ENCODE data around the gene GAS7.

Gene GAS7

DNA sequence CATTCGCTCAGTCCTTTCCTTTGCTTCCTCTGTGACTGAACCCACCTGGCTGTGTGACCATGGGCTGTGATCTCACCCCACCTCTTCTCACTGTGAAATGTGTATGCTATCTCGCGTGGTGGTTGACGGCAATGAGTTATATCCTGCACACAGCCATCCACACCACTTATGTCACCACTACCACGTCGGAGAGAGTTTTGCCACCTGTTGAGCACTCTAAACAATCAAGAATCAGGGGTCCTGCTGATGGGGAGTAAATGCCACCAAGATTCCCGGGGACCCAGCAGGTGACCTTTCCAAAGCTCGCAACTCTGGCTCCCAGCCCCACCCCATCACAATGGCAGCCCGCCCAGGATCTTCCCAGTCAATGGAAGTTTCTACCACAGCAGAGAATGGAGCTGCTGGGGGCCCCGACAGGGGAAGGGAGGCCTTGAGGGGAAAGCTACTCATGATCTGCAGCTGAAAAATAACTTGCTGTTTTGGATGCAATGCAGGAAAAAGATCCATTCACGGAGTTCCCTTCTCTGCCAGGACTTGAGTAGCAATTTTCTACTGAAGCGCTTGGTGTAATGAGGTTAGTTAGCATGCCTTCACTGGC lies 267.2 kb downstream of the GAS7 start:
- ATAC-seq, result no peak
- TF ChIP-seq GLIS3 (CRISPR knock-in tag; IDR thresholded peaks at IDR 0.05) (no peak), TOX (CRISPR knock-in tag; IDR thresholded peaks at IDR 0.05; ENCODE audit: borderline replicate concordance) (no peak), TSHZ2 (CRISPR knock-in tag; IDR thresholded peaks at IDR 0.05) (no peak), ZC3H10 (CRISPR knock-in tag; IDR thresholded peaks at IDR 0.05) (no peak), ISL1 (CRISPR knock-in tag; IDR thresholded peaks at IDR 0.05) (no peak), TCF4 (CRISPR knock-in tag; IDR thresholded peaks at IDR 0.05; ENCODE audit: borderline replicate concordance) (no peak), CSDC2 (CRISPR knock-in tag; IDR thresholded peaks at IDR 0.05) (no peak), ZFP3 (CRISPR knock-in tag; IDR thresholded peaks at IDR 0.05) (no peak), ESRRG (CRISPR knock-in tag; IDR thresholded peaks at IDR 0.05) (no peak), ARNTL (CRISPR knock-in tag; IDR thresholded peaks at IDR 0.05; ENCODE audit: borderline replicate concordance, low read depth) (no peak), RARB (CRISPR knock-in tag; IDR thresholded peaks at IDR 0.05) (no peak), PATZ1 (CRISPR knock-in tag; IDR thresholded peaks at IDR 0.05; ENCODE audit: borderline replicate concordance) (no peak), ZNF70 (CRISPR knock-in tag; IDR thresholded peaks at IDR 0.05) (no peak), ZNF8 (CRISPR knock-in tag; IDR thresholded peaks at IDR 0.05) (no peak)
- TF ChIP-seq, protein P1, sequence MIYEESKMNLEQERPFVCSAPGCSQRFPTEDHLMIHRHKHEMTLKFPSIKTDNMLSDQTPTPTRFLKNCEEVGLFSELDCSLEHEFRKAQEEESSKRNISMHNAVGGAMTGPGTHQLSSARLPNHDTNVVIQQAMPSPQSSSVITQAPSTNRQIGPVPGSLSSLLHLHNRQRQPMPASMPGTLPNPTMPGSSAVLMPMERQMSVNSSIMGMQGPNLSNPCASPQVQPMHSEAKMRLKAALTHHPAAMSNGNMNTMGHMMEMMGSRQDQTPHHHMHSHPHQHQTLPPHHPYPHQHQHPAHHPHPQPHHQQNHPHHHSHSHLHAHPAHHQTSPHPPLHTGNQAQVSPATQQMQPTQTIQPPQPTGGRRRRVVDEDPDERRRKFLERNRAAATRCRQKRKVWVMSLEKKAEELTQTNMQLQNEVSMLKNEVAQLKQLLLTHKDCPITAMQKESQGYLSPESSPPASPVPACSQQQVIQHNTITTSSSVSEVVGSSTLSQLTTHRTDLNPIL (CRISPR knock-in tag; IDR thresholded peaks at IDR 0.05; ENCODE audit: low read depth), result no peak

DNA sequence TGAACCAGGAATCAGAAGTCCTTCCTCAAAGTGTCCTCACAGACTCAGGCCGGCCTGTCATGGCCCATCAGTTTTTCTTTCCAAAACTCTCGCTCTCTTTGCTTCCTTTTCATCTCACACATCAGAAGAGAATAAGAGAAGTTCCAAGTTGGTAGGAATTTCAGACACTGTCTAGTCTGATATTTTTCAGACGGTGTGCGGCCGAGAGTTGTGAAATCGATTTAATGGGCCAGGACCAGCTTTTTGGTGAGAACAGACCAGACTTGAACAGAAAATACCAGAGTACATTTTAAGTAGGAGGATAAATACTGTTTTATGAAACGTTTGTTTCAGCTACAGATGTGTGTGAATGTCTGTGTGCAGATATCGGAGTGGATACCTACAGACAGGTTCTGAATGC lies 268.5 kb downstream of the GAS7 start:
- no peak for TF ChIP-seq OSR1 (CRISPR knock-in tag; IDR thresholded peaks at IDR 0.05)
- no peak for TF ChIP-seq SNAI2 (CRISPR knock-in tag; IDR thresholded peaks at IDR 0.05)
- no peak for TF ChIP-seq TSHZ2 (CRISPR knock-in tag; IDR thresholded peaks at IDR 0.05)
- no peak for TF ChIP-seq BACH2 (CRISPR knock-in tag; IDR thresholded peaks at IDR 0.05; ENCODE audit: borderline replicate concordance)
- no peak for TF ChIP-seq GLIS3 (CRISPR knock-in tag; IDR thresholded peaks at IDR 0.05)
- TF ChIP-seq ZFP30 (CRISPR knock-in tag; IDR thresholded peaks at IDR 0.05), result no peak
- TF ChIP-seq ISL1 (CRISPR knock-in tag; IDR thresholded peaks at IDR 0.05), result no peak
- TF ChIP-seq ZNF565 (CRISPR knock-in tag; conservative IDR thresholded peaks at IDR 0.05; ENCODE audit: low read depth), result no peak
- TF ChIP-seq ZFP3 (CRISPR knock-in tag; IDR thresholded peaks at IDR 0.05), result no peak
- no peak for TF ChIP-seq TOX (CRISPR knock-in tag; IDR thresholded peaks at IDR 0.05; ENCODE audit: borderline replicate concordance)
- no peak for TF ChIP-seq POU6F1 (CRISPR knock-in tag; IDR thresholded peaks at IDR 0.05; ENCODE audit: borderline replicate concordance, low read depth)
- TF ChIP-seq ZNF70 (CRISPR knock-in tag; IDR thresholded peaks at IDR 0.05), result no peak
- no peak for TF ChIP-seq ARNTL (CRISPR knock-in tag; IDR thresholded peaks at IDR 0.05; ENCODE audit: borderline replicate concordance, low read depth)
- no peak for ATAC-seq
